Measurements from ENCODE around the gene TUBGCP6. TPM values are rescaled to one million over a fixed set of nuclear protein-coding genes. Genes with fewer than 3 reads are reported as not detected.
A peak's percentile ranks its signal among the peaks of the same experiment; 100 is the strongest.

TUBGCP6 gene
- total RNA-seq, 1 experiment from 2014 or later = 31.3 TPM

DNA sequence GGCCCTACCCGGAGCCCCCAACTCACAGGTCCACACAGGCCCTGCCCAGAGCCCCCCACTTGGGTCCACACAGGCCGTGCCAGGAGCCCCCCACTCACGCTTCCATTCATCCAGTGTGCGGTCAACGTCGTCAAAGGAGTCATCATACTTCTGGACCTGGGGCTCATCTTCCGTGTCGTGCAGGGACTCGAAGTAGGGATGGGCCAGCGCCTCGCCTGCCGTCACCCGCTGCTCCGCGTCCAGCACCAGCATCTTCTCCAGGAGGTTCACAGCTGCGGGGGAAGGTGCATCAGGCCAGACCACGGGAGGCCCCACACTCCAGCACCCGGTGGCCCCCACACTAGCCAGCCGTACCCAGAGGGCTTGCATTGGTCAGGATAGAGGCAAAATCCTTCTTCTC is 10.3 kb upstream of the TUBGCP6 start:
- no TSS peak for BruUV-seq (replicated peaks)
- ATAC-seq = no peak
- in situ Hi-C loops (cut with HindIII; ENCODE audit: low pct_unique_long_range_greater_than_20kb, low sequenced_read_pairs) = no loop called here

GRCh38 chr22:50253941-50254340 is 9.1 kb upstream of the TUBGCP6 start:
- POLR2A ChIA-PET = no interaction called here
- H3K36me3 ChIP-seq (ENCODE audit: control insufficient read depth, insufficient read depth, low read length) = no peaks in the 10 kb centered on the region
- H3K4me1 ChIP-seq (ENCODE audit: control insufficient read depth, insufficient read depth, low read length) = peaks cover 33% of the 10 kb centered on the region
- intact Hi-C loops (cut with micrococcal nuclease; ENCODE audit: unreplicated experiment) = no loop called here
- no peaks in the 10 kb centered on the region for H3K27me3 ChIP-seq (ENCODE audit: control insufficient read depth, insufficient read depth, low read length)
- no peak for ATAC-seq
- no peak for TF ChIP-seq TCF7L2 (IDR thresholded peaks at IDR 0.05; ENCODE audit: low read depth, low read length)
- TF ChIP-seq, protein P1, sequence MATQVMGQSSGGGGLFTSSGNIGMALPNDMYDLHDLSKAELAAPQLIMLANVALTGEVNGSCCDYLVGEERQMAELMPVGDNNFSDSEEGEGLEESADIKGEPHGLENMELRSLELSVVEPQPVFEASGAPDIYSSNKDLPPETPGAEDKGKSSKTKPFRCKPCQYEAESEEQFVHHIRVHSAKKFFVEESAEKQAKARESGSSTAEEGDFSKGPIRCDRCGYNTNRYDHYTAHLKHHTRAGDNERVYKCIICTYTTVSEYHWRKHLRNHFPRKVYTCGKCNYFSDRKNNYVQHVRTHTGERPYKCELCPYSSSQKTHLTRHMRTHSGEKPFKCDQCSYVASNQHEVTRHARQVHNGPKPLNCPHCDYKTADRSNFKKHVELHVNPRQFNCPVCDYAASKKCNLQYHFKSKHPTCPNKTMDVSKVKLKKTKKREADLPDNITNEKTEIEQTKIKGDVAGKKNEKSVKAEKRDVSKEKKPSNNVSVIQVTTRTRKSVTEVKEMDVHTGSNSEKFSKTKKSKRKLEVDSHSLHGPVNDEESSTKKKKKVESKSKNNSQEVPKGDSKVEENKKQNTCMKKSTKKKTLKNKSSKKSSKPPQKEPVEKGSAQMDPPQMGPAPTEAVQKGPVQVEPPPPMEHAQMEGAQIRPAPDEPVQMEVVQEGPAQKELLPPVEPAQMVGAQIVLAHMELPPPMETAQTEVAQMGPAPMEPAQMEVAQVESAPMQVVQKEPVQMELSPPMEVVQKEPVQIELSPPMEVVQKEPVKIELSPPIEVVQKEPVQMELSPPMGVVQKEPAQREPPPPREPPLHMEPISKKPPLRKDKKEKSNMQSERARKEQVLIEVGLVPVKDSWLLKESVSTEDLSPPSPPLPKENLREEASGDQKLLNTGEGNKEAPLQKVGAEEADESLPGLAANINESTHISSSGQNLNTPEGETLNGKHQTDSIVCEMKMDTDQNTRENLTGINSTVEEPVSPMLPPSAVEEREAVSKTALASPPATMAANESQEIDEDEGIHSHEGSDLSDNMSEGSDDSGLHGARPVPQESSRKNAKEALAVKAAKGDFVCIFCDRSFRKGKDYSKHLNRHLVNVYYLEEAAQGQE (IDR thresholded peaks at IDR 0.05; ENCODE audit: insufficient read depth in 1 of 2, low read depth in 2 of 2, low read length in 1 of 2) = no peak
- TF ChIP-seq, protein P2, sequence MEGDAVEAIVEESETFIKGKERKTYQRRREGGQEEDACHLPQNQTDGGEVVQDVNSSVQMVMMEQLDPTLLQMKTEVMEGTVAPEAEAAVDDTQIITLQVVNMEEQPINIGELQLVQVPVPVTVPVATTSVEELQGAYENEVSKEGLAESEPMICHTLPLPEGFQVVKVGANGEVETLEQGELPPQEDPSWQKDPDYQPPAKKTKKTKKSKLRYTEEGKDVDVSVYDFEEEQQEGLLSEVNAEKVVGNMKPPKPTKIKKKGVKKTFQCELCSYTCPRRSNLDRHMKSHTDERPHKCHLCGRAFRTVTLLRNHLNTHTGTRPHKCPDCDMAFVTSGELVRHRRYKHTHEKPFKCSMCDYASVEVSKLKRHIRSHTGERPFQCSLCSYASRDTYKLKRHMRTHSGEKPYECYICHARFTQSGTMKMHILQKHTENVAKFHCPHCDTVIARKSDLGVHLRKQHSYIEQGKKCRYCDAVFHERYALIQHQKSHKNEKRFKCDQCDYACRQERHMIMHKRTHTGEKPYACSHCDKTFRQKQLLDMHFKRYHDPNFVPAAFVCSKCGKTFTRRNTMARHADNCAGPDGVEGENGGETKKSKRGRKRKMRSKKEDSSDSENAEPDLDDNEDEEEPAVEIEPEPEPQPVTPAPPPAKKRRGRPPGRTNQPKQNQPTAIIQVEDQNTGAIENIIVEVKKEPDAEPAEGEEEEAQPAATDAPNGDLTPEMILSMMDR (IDR thresholded peaks at IDR 0.05) = no peak
- TF ChIP-seq SIN3A (IDR thresholded peaks at IDR 0.05; ENCODE audit: borderline replicate concordance, insufficient read depth, low read depth, low read length) = no peak
- no peak for TF ChIP-seq POLR2AphosphoS5 (IDR thresholded peaks at IDR 0.05; ENCODE audit: low read depth, low read length)
- no TSS peak for BruUV-seq (replicated peaks)
- no peak overlapping the region for H3K4me3 ChIP-seq (ENCODE audit: low read depth in 2 of 2, low read length in 2 of 2)
- no peaks in the 10 kb centered on the region for H3K9me3 ChIP-seq (ENCODE audit: control insufficient read depth, insufficient read depth, low read depth, low read length)
- H3K27ac ChIP-seq (ENCODE audit: low read length) = 0 out of 2 replicates have a peak overlapping the region, but pooled peaks have one; percentile 29
- no peak for DNase-seq (ENCODE audit: low read depth, low spot score)
- CTCF ChIA-PET = no interaction called here
- in situ Hi-C loops (cut with HindIII; ENCODE audit: low pct_unique_long_range_greater_than_20kb, low sequenced_read_pairs) = no loop called here

More for the DNA sequence above, 10.3 kb upstream of the TUBGCP6 start:
- intact Hi-C loops (cut with micrococcal nuclease; ENCODE audit: unreplicated experiment) = no loop called here
- Histone ChIP-seq H3K27ac (ENCODE audit: low read length) (no peak overlapping the region), H3K4me3 (ENCODE audit: low read depth in 2 of 2, low read length in 2 of 2) (no peak overlapping the region), H3K27me3 (ENCODE audit: control insufficient read depth, insufficient read depth, low read length) (no peaks in the 10 kb centered on the region), H3K36me3 (ENCODE audit: control insufficient read depth, insufficient read depth, low read length) (no peaks in the 10 kb centered on the region), H3K9me3 (ENCODE audit: control insufficient read depth, insufficient read depth, low read depth, low read length) (no peaks in the 10 kb centered on the region), H3K4me1 (ENCODE audit: control insufficient read depth, insufficient read depth, low read length) (peaks cover 32% of the 10 kb centered on the region)
- no peak for TF ChIP-seq TCF7L2 (IDR thresholded peaks at IDR 0.05; ENCODE audit: low read depth, low read length)
- TF ChIP-seq POLR2AphosphoS5 (IDR thresholded peaks at IDR 0.05; ENCODE audit: low read depth, low read length) = no peak
- TF ChIP-seq, protein P2 (IDR thresholded peaks at IDR 0.05) = no peak
- TF ChIP-seq, protein P1 (IDR thresholded peaks at IDR 0.05; ENCODE audit: insufficient read depth in 1 of 2, low read depth in 2 of 2, low read length in 1 of 2) = no peak
- no peak for TF ChIP-seq SIN3A (IDR thresholded peaks at IDR 0.05; ENCODE audit: borderline replicate concordance, insufficient read depth, low read depth, low read length)
- CTCF ChIA-PET = no interaction called here
- DNase-seq (ENCODE audit: low read depth, low spot score) = no peak
- POLR2A ChIA-PET = no interaction called here
